NCI-H2107 (cell line): Measurements from ENCODE around the gene ASH1L.
"Not testable (repeated sequence)": the region's sequence is repeated elsewhere in the genome, so short reads cannot be mapped to it uniquely, and the experiment has no call there.

Experiments used
- DNase-seq: peaks from one replicate; lab custom pipeline; 2025; lab: John Stamatoyannopoulos, UW

Gene ASH1L

DNA sequence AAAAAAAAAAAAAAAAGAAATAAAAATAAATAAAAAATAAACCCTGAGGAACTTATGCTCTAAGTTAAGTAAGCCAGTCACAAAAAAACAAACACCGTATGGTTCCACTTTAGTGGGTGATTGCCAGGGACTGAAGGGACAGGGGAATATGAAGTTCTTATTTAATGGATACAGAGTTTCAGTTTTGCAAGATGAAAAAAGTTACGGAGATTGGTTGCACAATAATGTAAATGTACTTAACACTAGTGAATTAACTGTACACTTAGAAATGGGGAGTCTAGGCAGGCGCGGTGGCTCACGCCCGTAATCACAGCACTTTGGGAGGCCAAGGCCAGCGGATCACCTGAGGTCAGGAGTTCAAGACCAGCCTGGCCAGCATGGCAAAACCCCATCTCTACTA, 111.4 kb downstream of the ASH1L start:
- DNase-seq, result no peak

DNA sequence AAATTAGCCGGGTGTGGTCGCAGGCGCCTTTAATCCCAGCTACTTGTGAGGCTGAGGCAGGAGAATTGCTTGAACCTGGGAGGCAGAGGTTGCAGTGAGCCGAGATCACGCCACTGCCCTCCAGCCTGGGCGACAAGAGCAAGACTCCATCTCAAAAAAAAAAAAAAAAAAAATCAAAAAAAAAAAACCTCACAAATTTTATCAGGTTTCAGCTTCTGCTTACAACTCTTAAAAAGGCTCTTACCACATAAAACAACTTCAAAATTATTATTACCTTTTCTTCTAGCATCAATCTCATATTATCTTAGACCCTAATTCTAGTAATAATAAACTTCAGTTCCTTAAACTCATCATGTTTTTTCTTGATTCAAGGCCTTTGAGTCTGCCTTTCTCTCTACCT, 120.2 kb downstream of the ASH1L start:
- not testable (repeated sequence) for DNase-seq

DNA sequence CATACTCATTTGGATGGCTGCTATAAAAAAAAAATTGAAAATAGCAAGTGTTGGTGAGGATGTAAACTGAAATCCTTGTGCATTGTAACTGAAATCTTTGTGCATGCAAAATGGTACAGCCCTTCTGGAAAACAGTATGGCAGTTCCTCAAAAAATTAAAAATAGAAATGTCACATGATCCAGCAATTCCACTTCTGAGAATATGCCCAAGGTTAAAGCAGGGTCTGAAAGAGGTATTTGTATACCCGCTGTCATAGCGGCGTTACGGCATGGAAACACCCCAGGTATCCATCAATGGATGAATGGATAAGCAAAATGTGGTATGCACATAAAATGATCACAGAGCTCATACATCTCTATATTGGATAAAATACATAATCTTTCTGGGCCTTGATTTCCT, 125.2 kb downstream of the ASH1L start:
- no peak for DNase-seq

DNA sequence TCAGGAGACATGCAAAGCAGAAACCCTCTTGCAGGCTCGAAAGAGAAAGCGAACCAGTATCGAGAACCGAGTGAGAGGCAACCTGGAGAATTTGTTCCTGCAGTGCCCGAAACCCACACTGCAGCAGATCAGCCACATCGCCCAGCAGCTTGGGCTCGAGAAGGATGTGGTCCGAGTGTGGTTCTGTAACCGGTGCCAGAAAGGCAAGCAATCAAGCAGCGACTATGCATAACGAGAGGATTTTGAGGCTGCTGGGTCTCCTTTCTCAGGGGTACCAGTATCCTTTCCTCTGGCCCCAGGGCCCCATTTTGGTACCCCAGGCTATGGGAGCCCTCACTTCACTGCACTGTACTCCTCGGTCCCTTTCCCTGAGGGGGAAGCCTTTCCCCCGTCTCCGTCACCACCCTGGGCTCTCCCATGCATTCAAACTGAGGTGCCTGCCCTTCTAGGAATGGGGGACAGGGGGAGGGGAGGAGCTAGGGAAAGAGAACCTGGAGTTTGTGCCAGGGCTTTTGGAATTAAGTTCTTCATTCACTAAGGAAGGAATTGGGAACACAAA, 128.7 kb downstream of the ASH1L start:
- DNase-seq, result not testable (repeated sequence)

DNA sequence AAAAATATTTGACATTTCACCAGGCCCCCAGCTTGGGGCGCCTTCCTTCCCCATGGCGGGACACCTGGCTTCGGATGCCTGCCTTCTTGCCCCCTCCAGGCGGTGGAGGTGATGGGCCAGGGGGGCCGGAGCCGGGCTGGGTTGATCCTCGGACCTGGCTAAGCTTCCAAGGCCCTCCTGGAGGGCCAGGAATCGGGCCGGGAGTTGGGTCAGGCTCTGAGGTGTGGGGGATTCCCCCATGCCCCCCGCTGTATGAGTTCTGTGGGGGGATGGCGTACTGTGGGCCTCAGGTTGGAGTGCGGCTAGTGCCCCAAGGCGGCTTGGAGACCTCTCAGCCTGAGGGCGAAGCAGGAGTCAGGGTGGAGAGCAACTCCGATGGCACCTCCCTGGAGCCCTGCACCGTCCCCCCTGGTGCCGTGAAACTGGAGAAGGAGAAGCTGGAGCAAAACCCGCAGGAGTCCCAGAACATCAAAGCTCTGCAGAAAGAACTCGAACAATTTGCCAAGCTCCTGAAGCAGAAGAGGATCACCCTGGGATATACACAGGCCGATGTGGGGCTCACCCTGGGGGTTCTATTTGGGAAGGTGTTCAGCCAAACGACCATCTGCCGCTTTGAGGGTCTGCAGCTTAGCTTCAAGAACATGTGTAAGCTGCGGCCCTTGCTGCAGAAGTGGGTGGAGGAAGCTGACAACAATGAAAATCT, 129.3 kb downstream of the ASH1L start:
- DNase-seq, result not testable (repeated sequence)

DNA sequence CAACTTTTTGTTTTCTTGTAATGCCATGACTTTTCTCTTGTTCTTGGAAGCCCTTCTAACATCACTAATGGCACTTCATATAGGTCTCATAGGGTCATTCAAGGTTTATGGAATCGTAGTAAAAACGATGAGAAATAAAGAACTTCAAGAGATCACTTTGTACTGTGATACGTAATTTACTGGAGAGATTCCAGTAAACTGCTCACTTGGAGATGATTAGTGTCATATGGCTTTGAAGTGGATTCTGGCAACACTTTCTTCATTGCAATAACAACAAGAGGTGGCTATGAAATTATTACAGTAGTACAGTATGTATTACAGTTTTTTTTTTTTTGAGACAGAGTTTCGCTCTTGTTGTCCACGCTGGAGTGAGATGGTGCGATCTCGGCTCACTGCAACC, 138.5 kb downstream of the ASH1L start:
- DNase-seq, result no peak

DNA sequence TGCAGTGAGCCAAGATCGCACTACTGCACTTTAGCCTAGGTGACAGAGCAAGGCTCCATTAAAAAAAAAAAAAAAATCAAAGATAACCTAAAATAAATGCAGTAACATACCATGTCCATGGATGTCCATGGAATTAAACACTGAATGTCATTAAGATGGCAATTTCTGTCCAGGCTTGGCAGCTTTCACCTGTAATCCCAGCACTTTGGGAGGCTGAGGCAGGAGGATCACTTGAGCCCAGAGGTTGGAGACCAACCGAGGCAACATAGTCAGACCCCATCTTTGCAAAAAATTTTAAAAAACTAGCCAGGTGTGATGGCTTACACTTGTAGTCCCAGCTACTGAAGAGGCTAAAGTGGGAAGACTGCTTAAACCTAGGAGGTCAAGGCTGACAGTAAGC, 141.8 kb downstream of the ASH1L start:
- no peak for DNase-seq

DNA sequence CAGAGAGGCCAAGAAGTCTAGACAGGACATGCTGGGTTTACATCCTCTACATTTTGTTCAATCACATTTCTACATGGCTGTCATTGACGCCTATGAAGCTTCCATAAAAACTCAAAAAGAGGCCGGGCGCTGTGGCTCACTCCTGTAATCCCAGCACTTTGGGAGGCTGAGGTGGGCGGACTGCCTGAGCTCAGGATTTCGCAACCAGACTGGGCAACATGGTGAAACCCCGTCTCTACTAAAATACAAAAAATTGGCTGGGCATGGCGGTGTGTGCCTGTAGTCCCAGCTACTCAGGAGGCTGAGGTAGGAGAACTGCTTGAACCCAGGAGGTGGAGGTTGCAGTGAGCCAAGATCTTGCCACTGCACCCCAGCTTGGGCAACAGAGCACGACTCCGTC, 150.8 kb downstream of the ASH1L start:
- not testable (repeated sequence) for DNase-seq

DNA sequence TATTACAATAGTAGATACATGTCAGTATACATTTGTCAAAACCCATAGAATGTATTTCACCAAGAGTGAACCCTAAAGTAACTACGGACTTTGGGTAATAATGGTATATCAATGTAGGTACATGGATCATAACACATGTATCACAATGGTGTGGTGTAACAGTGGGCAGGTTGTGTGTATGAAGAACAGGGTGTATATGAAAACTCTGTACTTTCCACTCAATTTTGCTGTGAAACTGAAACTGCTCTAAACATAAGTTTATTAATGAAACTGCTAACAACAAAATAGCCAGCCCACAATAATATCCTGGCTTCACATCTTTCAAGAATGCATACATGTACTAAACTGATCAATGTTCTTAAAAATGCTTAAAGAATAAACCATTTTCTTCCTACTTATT, 151.7 kb downstream of the ASH1L start:
- DNase-seq, result no peak

DNA sequence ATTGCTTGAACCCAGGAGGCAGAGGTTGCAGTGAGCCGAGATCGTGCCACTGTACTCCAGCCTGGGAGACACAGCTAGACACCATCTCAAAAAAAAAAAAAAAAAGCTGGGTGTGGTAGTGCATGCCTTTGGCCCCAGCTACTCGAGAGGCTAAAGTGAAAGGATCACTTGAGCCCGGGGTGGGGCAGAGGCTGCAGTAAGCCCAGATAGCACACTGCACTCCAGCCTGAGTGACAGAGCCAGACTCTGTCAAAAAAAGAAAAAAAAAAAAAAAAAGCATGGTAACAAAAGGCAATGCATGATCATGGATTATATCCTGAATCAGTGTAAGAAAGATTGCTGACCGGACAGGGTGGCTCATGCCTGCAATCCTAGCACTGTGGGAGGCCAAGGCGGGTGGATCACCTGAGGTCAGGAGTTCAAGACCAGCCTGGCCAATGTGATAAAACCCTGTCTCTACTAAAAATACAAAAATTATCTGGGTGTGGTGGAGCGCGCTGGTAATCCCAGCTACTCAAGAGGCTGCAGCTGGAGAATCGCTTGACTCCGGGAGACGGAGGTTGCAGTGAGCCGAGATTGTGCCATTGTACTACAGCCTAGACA, 165.6 kb downstream of the ASH1L start:
- no peak for DNase-seq

DNA sequence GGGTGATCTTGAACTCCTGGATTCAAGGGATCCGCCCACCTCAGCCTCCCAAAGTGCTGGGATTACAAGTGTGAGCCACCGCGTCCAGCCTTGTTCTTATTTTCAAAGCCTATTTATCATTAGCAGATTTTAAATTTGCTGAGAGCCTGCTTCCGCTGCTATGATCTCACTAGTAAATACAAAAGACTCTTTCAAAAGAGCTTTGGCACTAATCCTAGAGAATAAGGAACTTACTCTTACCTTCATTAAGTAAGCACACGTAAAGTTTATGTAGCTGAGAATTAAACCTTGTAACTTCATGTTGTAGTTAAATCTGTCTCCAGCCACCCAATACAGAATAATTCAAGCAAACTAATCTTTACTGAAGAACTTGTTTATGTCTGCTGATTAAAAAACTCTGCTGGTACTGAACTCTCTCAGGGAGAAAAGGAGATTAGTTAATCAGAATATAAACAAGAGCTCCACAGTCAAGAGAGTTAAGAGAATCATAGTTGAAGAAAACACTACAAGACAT, 169.6 kb downstream of the ASH1L start:
- DNase-seq, result no peak

DNA sequence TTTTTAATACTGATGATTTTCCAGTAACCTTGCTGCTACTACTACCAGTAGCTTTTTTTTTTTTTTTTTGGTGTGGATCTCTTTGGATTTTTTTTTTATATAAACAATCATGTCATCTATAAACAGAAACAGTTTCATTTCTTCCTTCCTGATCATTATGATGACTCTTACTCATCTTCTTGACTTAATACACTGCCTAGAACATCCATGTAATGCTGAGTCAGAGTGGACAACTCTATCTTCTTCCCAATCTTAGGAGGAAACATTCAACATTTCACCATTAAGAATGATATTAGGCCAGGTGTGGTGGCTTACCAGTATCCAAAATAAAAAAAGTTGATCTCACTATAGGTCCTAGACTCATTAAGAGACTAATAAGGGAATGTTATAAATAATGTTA, 172.8 kb downstream of the ASH1L start:
- no peak for DNase-seq

DNA sequence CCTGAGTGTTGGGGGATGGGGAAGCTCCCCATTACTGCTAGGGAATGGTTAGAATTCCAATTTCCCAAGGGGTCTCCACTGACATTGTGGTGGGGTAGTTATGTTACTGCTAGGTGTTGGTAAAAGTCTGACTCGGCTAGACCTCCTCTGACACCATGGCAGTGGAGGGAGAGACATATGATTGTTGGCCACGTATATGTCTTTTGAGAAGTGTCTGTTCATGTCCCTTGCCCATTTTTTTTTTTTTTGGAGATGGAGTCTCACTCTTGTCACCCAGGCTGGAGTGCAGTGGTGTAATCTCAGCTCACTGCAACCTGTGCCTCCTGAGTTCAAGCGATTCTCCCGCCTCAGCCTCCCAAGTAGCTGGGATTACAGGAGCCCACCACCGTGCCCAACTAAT, 176.8 kb downstream of the ASH1L start:
- not testable (repeated sequence) for DNase-seq

DNA sequence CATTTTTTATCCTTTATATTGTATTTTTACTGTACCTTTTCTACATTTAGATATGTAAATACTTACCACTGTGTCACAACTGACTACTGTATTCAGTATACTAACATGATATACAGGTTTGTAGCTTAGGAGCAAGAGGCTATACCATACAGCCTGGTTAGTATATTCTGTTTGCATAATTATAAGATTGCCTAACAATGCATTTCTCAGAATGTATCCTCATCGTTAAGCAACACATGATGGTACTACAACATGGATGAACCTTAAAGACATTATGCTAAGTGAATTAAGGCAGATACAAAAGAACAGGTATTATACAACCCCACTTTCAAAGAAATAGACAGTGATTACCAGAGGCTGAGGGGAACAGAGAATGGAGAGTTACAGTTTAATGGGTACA, 179.2 kb downstream of the ASH1L start:
- DNase-seq, result no peak

DNA sequence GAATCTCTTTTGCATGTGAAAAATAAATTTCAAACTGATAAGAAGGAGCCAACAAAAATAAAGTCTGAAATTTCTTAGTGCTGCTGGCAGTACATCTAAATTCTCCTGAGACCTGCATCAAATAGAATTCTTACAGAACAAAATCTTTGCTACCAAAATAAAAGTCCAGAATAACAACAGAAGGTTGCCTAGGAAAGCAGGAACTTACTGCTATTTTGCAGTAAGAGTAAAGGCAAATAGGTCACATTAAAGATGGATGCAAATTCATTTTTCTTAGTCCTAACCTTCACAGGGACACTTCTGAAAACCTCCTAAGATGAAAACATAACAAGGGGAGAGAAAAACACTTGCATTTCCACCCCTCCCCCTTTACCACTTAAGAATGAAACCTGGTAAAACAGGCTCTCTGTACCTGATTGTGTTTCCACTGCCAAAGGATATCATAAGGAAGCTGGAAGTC, 182.9 kb downstream of the ASH1L start:
- no peak for DNase-seq

DNA sequence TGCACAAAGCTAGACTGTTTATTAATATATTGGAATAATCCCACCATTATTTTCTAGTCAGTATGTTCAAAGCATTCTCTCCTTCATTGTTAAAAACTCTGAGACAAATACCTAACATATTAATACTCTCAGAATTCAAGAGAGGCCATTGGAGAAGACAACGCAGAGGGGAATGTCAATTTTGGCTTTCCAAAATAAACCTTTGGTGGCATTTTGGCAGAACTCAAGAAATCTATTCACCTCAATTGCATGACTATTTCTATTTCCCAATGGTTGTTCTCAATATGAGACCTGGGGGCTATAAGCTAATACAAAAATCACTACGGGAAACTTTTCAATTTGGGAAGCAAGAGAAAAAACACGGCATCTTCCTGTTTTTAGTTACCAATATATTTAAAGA, 183.4 kb downstream of the ASH1L start:
- no peak for DNase-seq

DNA sequence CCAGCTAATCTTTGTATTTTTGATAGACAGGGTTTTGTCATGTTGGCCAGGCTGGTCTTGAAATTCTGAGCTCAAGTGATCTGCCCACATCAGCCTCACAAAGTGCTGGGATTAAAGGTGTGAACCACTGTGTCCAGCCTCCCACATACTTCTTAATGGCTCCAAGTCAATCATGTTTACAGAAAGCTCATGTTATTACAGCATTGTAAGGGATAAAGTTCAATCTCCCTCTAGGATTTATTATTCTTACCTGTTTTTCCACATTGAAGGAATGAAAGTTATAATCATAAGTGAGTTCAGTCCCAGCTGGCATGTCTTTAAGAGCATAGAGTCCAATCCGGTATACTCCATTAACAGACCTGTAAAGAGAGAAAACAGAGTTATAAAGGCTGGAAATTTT, 202.6 kb downstream of the ASH1L start:
- DNase-seq, result no peak

DNA sequence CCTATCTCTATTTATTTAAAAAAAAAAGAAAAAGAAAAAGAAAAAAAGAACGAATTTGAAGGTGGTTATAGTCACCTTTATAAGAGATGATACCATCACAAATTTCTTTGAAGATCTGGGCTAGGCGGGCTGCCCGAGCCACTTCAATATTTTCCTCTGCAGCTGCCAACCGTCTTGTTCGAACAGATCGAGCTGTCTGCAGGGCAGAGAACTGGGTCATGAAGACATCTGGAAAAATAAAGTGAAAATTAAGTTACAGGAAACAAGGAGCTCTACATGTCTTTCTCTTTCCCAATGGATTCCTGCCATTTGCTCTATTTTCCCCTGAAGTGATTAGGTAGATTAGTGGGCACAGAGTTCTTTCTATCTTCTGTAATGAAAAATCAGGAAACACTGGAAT, 210.0 kb downstream of the ASH1L start:
- DNase-seq, result no peak

DNA sequence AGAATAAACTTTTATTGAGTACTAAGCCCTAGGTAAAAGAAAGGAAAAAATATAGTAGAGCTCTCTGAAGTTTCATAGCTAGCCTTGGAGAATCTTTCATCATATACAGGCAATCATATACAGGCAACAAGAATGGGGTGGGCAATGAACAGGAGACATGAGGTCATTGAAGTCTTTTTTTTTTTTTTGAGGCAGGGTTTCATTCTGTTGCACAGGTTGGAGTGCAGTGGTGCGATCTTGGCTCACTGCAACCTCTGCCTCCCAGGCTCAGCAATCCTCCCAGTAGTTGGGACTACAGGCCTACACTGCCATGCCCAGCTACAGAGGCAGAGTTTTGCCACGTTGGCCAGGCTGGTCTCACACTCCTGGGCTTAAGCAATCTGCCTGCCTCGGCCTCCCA, 219.8 kb downstream of the ASH1L start:
- no peak for DNase-seq

DNA sequence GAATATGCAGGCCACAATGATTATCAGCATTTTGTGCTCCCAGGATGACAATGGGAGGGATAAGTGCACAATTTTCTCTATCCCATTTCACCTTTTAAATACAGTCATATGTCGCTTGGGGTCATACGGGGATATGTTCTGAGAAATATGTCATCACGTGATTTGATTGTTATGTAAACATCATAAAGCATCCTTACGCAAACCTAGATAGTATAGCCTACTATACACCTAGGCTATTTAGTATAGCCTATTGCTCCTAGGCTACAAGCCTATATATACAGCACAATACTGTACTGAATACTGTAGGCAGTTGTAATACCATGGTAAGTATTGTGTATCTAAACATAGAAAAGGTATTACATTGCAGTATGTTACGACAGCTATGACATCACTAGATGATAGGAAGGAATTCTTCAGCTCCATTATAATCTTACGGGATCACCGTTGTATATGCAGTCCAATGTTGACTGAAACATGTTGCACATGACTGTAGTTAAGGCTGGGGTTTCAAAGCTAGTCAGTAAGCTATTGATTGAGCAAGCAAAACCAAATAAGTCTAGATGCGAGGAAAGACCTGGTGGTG, 223.0 kb downstream of the ASH1L start:
- no peak for DNase-seq

DNA sequence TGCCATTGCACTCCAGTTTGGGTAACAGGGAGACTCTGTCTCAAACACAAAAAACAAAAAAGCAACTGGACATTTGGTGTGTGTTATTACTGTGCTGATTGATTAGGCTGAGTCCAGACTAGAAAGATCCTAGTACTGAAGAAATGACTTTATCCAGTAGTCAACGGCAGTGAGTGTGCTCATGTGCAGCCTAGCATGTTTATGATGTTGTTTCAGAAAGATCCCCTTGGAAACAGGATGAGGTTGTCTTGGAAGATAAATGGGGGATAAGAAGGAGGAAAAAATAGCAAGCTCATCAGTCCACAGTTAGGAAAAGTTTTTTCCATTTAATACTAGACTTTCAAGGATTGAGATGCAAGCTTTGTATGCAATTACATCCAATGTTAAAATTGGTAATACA, 227.6 kb downstream of the ASH1L start:
- no peak for DNase-seq

DNA sequence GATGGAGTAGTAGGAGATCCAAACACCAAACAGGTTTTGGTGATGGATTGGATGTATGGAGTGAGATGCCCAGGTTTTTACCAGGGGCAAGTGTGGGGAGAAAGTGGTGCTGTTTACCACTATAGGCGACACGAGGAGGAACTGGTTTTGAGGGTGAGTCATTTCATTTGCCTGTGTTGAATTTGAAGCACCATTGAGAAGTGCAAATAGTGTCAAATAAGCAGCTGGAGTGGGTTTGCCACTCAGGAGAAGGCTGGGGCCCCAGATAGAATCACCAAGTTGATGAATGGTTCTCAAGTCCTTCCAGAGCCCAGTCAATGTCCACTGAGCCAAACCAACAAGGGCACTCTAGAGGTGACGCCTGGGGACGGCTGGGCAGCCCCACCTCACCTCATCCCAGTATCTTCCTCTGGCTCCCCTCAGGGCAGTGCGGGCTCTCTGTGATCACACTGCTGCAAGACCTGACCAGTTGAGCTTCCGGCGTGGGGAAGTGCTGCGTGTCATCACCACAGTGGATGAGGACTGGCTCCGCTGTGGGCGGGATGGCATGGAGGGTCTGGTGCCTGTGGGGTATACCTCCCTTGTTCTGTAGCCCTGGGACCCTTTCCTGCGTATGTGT, 232.5 kb downstream of the ASH1L start:
- peak; percentile 21 for DNase-seq

DNA sequence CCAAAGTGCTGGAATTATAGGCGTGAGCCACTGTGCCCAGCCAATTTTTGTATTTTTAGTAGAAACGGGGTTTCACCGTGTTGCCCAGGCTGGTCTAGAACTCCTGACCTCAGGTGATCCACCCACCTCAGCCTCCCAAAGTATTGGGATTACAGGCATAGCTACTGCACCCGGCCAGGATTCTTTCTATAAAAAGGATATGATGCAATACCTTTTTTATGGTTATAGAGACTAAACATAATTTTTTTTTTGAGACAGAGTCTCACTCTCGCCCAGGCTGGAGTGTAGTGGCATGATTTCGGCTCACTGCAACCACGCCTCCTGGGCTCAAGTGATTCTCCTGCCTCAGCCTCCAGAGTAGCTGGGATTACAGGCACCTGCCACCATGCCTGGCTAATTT, 233.7 kb downstream of the ASH1L start:
- DNase-seq, result not testable (repeated sequence)
